ENCODE data around the gene DPP8. TPM values are rescaled to one million over a fixed set of nuclear protein-coding genes. Genes with fewer than 3 reads are reported as not detected.

Gene DPP8
- total and polyA plus RNA-seq, 2 donors (not counting 3 experiments of a cell fraction or from before 2014, with no cell fraction given), result 12.1 to 35.3 TPM

DNA sequence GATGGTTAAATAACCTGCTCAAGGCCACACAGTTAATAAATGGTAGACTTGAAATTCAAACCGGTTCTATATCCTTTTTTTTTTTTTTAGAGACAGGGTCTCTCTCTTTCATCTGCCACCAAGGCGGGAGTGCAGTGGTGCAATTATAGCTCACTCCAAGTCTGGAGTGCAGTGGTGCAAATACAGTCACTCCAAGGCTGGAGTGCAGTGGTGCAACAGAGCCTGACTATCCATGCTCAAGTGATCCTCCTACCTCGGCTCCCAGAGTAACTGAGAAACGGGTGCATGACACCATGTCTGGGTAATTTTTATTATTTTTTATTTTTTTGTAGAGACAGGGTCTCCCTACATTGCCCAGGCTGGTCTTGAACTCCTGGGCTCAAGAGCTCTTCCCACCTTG, 23.4 kb downstream of the DPP8 start:
- dilution Hi-C loops (cut with MboI; ENCODE audit: extremely low pct_ligation_motif_present, low sequenced_read_pairs) (no loop called here), intact Hi-C loops (cut with micrococcal nuclease) (no loop called here)
- Histone ChIP-seq H3K4me1 (ENCODE audit: control insufficient read depth, extremely low read depth, insufficient read depth, low read length) (no peaks in the 10 kb centered on the region), H3K4me3 (replicated peaks in 1 of 3; ENCODE audit: insufficient read depth in 1 of 3, low read depth in 1 of 3, low read length in 3 of 3) (no peak overlapping the region), H3K9me3 (replicated peaks; ENCODE audit: control insufficient read depth, insufficient read depth, low read length) (no peaks in the 10 kb centered on the region), H3K27ac (ENCODE audit: insufficient read depth, low read depth, low read length) (no peak overlapping the region), H4K20me1 (replicated peaks; ENCODE audit: control insufficient read depth, extremely low read depth, insufficient read depth, low read length) (no peaks in the 10 kb centered on the region), H3K27me3 (ENCODE audit: control insufficient read depth in 2 of 2, insufficient read depth in 2 of 2, low read length in 2 of 2) (no peaks in the 10 kb centered on the region), H3K9me1 (replicated peaks; ENCODE audit: control insufficient read depth, extremely low read depth, insufficient read depth, low read length) (no peaks in the 10 kb centered on the region), H3K4me2 (ENCODE audit: insufficient read depth, low read length) (no peak overlapping the region), H3K9ac (replicated peaks; ENCODE audit: extremely low read depth, insufficient read depth, low read length) (no peak overlapping the region), H3K79me2 (ENCODE audit: control insufficient read depth, insufficient read depth, low read length) (peaks cover 2% of the 10 kb centered on the region), H3K36me3 (ENCODE audit: control insufficient read depth in 2 of 2, extremely low read depth in 1 of 2, insufficient read depth in 2 of 2, low read length in 2 of 2) (peaks cover 3 to 16% of the 10 kb centered on the region in 2 experiments), H2AFZ (ENCODE audit: low read depth, low read length) (no peak overlapping the region)
- TF ChIP-seq, protein P1, sequence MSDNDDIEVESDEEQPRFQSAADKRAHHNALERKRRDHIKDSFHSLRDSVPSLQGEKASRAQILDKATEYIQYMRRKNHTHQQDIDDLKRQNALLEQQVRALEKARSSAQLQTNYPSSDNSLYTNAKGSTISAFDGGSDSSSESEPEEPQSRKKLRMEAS (IDR thresholded peaks at IDR 0.05; ENCODE audit: insufficient read depth, insufficient read length), result no peak
- TF ChIP-seq FOS (IDR thresholded peaks at IDR 0.05; ENCODE audit: borderline replicate concordance, insufficient read depth, low read length) (no peak), MYC (IDR thresholded peaks at IDR 0.05; ENCODE audit: low read depth, low read length) (no peak), JUN (IDR thresholded peaks at IDR 0.05; ENCODE audit: borderline replicate concordance, insufficient read depth, insufficient read length, low read depth) (no peak), GATA2 (IDR thresholded peaks at IDR 0.05; ENCODE audit: insufficient read depth, insufficient read length, low read depth, low read length) (no peak), POLR2AphosphoS5 (IDR thresholded peaks at IDR 0.05; ENCODE audit: insufficient read depth, low read depth, low read length) (no peak)
- ChIA-PET CTCF (interaction anchor here (0.6 to 1.9 kb wide), 2 partner anchors 13 to 241 kb away, joined by 3 to 6 read pairs; no protein-coding TSS in a partner anchor), POLR2A (no interaction called here)
- DNase-seq (ENCODE audit: low read depth, low spot score), result no peak
- no peak for FAIRE-seq
- BruUV-seq (replicated peaks), result no TSS peak

DNA sequence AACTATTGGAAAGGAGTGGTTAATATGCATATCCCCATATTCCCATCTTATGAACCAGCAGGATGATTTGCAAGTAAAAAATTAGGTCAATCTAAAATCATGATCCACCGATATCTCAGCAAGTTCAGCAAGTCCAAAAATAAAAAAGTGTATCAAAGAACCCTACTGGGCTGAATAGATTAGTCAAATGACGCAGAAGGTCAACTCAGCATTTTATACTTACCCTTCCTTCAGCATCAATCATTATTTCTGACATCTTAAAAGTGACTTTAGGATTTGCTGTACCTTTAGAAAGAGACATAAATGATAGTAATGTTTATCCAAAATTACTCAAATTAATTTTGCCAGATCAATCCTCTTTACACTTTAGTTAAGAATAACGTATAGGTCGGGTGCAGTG, 32.6 kb downstream of the DPP8 start:
- Histone ChIP-seq H3K27ac (ENCODE audit: insufficient read depth, low read depth, low read length) (no peak overlapping the region), H4K20me1 (replicated peaks; ENCODE audit: control insufficient read depth, extremely low read depth, insufficient read depth, low read length) (no peaks in the 10 kb centered on the region), H3K4me2 (ENCODE audit: insufficient read depth, low read length) (no peak overlapping the region), H3K36me3 (ENCODE audit: control insufficient read depth in 2 of 2, extremely low read depth in 1 of 2, insufficient read depth in 2 of 2, low read length in 2 of 2) (peaks cover 11 to 16% of the 10 kb centered on the region in 2 experiments), H3K4me3 (replicated peaks in 1 of 3; ENCODE audit: insufficient read depth in 1 of 3, low read depth in 1 of 3, low read length in 3 of 3) (no peak overlapping the region), H3K9me3 (replicated peaks; ENCODE audit: control insufficient read depth, insufficient read depth, low read length) (no peaks in the 10 kb centered on the region), H3K9me1 (replicated peaks; ENCODE audit: control insufficient read depth, extremely low read depth, insufficient read depth, low read length) (no peaks in the 10 kb centered on the region), H3K79me2 (ENCODE audit: control insufficient read depth, insufficient read depth, low read length) (no peaks in the 10 kb centered on the region), H2AFZ (ENCODE audit: low read depth, low read length) (no peak overlapping the region), H3K4me1 (ENCODE audit: control insufficient read depth, extremely low read depth, insufficient read depth, low read length) (no peaks in the 10 kb centered on the region), H3K9ac (replicated peaks; ENCODE audit: extremely low read depth, insufficient read depth, low read length) (no peak overlapping the region), H3K27me3 (ENCODE audit: control insufficient read depth in 2 of 2, insufficient read depth in 2 of 2, low read length in 2 of 2) (no peaks in the 10 kb centered on the region)
- no peak for TF ChIP-seq JUN (IDR thresholded peaks at IDR 0.05; ENCODE audit: borderline replicate concordance, insufficient read depth, insufficient read length, low read depth)
- no peak for TF ChIP-seq GATA2 (IDR thresholded peaks at IDR 0.05; ENCODE audit: insufficient read depth, insufficient read length, low read depth, low read length)
- TF ChIP-seq, protein P1 (IDR thresholded peaks at IDR 0.05; ENCODE audit: insufficient read depth, insufficient read length), result no peak
- no peak for TF ChIP-seq POLR2A (IDR thresholded peaks at IDR 0.05; ENCODE audit: low read depth, low read length)
- no peak for TF ChIP-seq MYC (IDR thresholded peaks at IDR 0.05; ENCODE audit: low read depth, low read length)
- no peak for TF ChIP-seq EZH2 (IDR thresholded peaks at IDR 0.05; ENCODE audit: borderline replicate concordance, low read depth, low read length, severe bottlenecking)
- TF ChIP-seq, protein P2, sequence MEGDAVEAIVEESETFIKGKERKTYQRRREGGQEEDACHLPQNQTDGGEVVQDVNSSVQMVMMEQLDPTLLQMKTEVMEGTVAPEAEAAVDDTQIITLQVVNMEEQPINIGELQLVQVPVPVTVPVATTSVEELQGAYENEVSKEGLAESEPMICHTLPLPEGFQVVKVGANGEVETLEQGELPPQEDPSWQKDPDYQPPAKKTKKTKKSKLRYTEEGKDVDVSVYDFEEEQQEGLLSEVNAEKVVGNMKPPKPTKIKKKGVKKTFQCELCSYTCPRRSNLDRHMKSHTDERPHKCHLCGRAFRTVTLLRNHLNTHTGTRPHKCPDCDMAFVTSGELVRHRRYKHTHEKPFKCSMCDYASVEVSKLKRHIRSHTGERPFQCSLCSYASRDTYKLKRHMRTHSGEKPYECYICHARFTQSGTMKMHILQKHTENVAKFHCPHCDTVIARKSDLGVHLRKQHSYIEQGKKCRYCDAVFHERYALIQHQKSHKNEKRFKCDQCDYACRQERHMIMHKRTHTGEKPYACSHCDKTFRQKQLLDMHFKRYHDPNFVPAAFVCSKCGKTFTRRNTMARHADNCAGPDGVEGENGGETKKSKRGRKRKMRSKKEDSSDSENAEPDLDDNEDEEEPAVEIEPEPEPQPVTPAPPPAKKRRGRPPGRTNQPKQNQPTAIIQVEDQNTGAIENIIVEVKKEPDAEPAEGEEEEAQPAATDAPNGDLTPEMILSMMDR (IDR thresholded peaks at IDR 0.05; ENCODE audit: extremely low read depth in 1 of 2, insufficient read depth in 1 of 2, low read depth in 1 of 2, low read length in 2 of 2), result no peak
- no peak for TF ChIP-seq POLR2AphosphoS5 (IDR thresholded peaks at IDR 0.05; ENCODE audit: insufficient read depth, low read depth, low read length)
- no peak for TF ChIP-seq FOS (IDR thresholded peaks at IDR 0.05; ENCODE audit: borderline replicate concordance, insufficient read depth, low read length)
- dilution Hi-C loops (cut with MboI; ENCODE audit: extremely low pct_ligation_motif_present, low sequenced_read_pairs) (no loop called here), intact Hi-C loops (cut with micrococcal nuclease) (no loop called here)
- FAIRE-seq (no peak), DNase-seq (ENCODE audit: low read depth, low spot score) (no peak)
- POLR2A ChIA-PET, result no interaction called here
- BruUV-seq (replicated peaks), result no TSS peak
- CTCF ChIA-PET, result no interaction called here

All from endothelial cell of umbilical vein (primary cell).